GM12878 (cell line): ENCODE measurements around the gene SEMA5A. TPM values are rescaled to one million over a fixed set of nuclear protein-coding genes. Genes with fewer than 3 reads are reported as not detected.

Experiments used
- ATAC-seq: fragments of 200-7000 bp; cut with Tn5 transposase; 3 replicates; pipeline ENCODE4 v1.9.1; 2020; ENCODE audit warnings: mild to moderate bottlenecking, moderate library complexity
- BruUV-seq: library from RNA; stranded (reverse); fragments of 400-500 nt; replicated peaks from 2 replicates; lab custom pipeline; 2021; lab: Mats Ljungman, UMichigan
- CTCF ChIA-PET: fragments of 300-600 bp; sonication (Branson Sonifier 250); formaldehyde crosslinking; extraction: SDS; loops from one replicate; lab custom pipeline; 2021; ENCODE audit warnings: inconsistent platforms; lab: Yijun Ruan, JAX
- POLR2A ChIA-PET: fragments of 350-600 bp; formaldehyde crosslinking; extraction: SDS; loops from one replicate; lab custom pipeline; 2021; ENCODE audit warnings: inconsistent platforms; lab: Charles Lee
- RAD21 ChIA-PET: fragments of 300-600 bp; sonication (Branson Sonifier 250); formaldehyde crosslinking; loops from one replicate; lab custom pipeline; 2023; ENCODE audit warnings: antibody characterized with exemption; ENCODE audit not compliant: unreplicated experiment; lab: Charles Lee
- SMC1A ChIA-PET: fragments of 300-600 bp; sonication (Branson Sonifier 250); formaldehyde crosslinking; loops from one replicate; lab custom pipeline; 2023; ENCODE audit not compliant: unreplicated experiment, uncharacterized antibody; lab: Charles Lee
- DNase-seq: peaks from one replicate; pipeline ENCODE4 v3.0.0-alpha.2; 2011; ENCODE audit warnings: low read depth, low spot score
- FAIRE-seq: peaks from 3 replicates; lab custom pipeline; 2011; peaks lifted over from hg19 to GRCh38; lab: Jason Lieb, UNC
- H2AFZ ChIP-seq: 2 replicates; pipeline ENCODE4 v1.6.0; 2011; ENCODE audit warnings: low read depth, low read length, control low read depth; ENCODE audit not compliant: control insufficient read depth
- H3K27ac ChIP-seq: 2 replicates; pipeline ENCODE4 v1.5.1; 2011; ENCODE audit warnings: control low read depth; ENCODE audit not compliant: control insufficient read depth, insufficient read depth
- H3K27me3 ChIP-seq, 2 experiments: replicated peaks in 1 of 2; 2 replicates each; pipeline versions ENCODE4 v1.6.0 to v1.6.1; 2011; ENCODE audit warnings: low read length in 1 of 2; ENCODE audit not compliant: control insufficient read depth in 2 of 2, insufficient read depth in 2 of 2
- H3K36me3 ChIP-seq, 2 experiments: 2 replicates each; pipeline ENCODE4 v1.5.1; 2011; ENCODE audit warnings: low read length in 1 of 2; ENCODE audit not compliant: control insufficient read depth in 2 of 2, insufficient read depth in 2 of 2
- H3K4me1 ChIP-seq: 2 replicates; pipeline ENCODE4 v1.6.1; 2011; ENCODE audit warnings: mild to moderate bottlenecking, low read length, moderate library complexity, mixed read lengths; ENCODE audit not compliant: control insufficient read depth, insufficient read depth
- H3K4me2 ChIP-seq: 2 replicates; pipeline ENCODE4 v1.6.0; 2011; ENCODE audit warnings: control low read depth; ENCODE audit not compliant: control insufficient read depth, insufficient read depth
- H3K4me3 ChIP-seq: fragments of 200-600 bp; sonication (generic); 2 replicates; pipeline ENCODE4 v1.5.1; 2016
- H3K79me2 ChIP-seq: 2 replicates; pipeline ENCODE4 v1.6.0; 2011; ENCODE audit warnings: low read length; ENCODE audit not compliant: control insufficient read depth, insufficient read depth
- H3K9ac ChIP-seq: 2 replicates; pipeline ENCODE4 v1.8.0; 2011; ENCODE audit warnings: low read length, control low read depth, mixed read lengths; ENCODE audit not compliant: control insufficient read depth, insufficient read depth
- H3K9me3 ChIP-seq: replicated peaks from 3 replicates; pipeline ENCODE4 v1.5.1; 2011; ENCODE audit warnings: mild to moderate bottlenecking, low read length; ENCODE audit not compliant: control insufficient read depth, insufficient read depth
- H4K20me1 ChIP-seq: 2 replicates; pipeline ENCODE4 v1.6.0; 2011; ENCODE audit not compliant: control insufficient read depth, insufficient read depth
- ATF7 ChIP-seq: fragments of 450-650 bp; IDR thresholded peaks from 2 replicates; pipeline ENCODE4 v1.6.1; 2016; ENCODE audit warnings: low read depth, mild to moderate bottlenecking
- CEBPB ChIP-seq, 2 experiments: fragments of 150-350 bp in 1 of 2; IDR thresholded peaks; 2 replicates each; pipeline ENCODE4 v1.6.1; 2012 to 2014; ENCODE audit warnings: low read depth in 2 of 2, low read length in 2 of 2, borderline replicate concordance in 1 of 2, inconsistent platforms in 1 of 2
- FOXK2 ChIP-seq: fragments of 450-650 bp; IDR thresholded peaks from 2 replicates; pipeline ENCODE4 v1.6.1; 2017; ENCODE audit warnings: mild to moderate bottlenecking, moderate library complexity
- FOXM1 ChIP-seq: IDR thresholded peaks from 2 replicates; pipeline ENCODE4 v1.6.1; 2012; ENCODE audit warnings: low read depth, mild to moderate bottlenecking, inconsistent platforms, low read length, moderate library complexity
- HCFC1 ChIP-seq: fragments of 150-350 bp; IDR thresholded peaks from 2 replicates; pipeline ENCODE4 v1.6.1; 2014; ENCODE audit warnings: low read length
- NBN ChIP-seq: fragments of 450-650 bp; IDR thresholded peaks from 2 replicates; pipeline ENCODE4 v1.6.1; 2016
- NR2C2 ChIP-seq: IDR thresholded peaks from 2 replicates; pipeline ENCODE4 v1.6.1; 2011; ENCODE audit warnings: borderline replicate concordance, low read depth; ENCODE audit not compliant: control insufficient read depth, insufficient read length
- PAX5 ChIP-seq: IDR thresholded peaks from 2 replicates; pipeline ENCODE4 v1.6.1; 2011; ENCODE audit warnings: low read depth, low read length, borderline replicate concordance
- RCOR1 ChIP-seq: conservative IDR thresholded peaks from 2 replicates; pipeline ENCODE4 v1.6.1; 2012; ENCODE audit warnings: low read depth, low read length, improper control_type of control experiment
- RELB ChIP-seq: fragments of 450-650 bp; IDR thresholded peaks from 2 replicates; pipeline ENCODE4 v1.6.1; 2017; ENCODE audit warnings: low read depth, mild to moderate bottlenecking, moderate library complexity
- SMAD5 ChIP-seq: IDR thresholded peaks from 2 replicates; pipeline ENCODE4 v1.6.1; 2016; ENCODE audit warnings: antibody characterized with exemption, low read depth
- TBL1XR1 ChIP-seq: IDR thresholded peaks from 2 replicates; pipeline ENCODE4 v1.6.1; 2012; ENCODE audit warnings: low read depth, low read length, improper control_type of control experiment
- ZBED1 ChIP-seq: IDR thresholded peaks from 2 replicates; pipeline ENCODE4 v1.6.1; 2016; ENCODE audit warnings: borderline replicate concordance
- ZNF687 ChIP-seq: fragments of 450-650 bp; IDR thresholded peaks from 2 replicates; pipeline ENCODE4 v1.6.1; 2017; ENCODE audit warnings: mild to moderate bottlenecking, moderate library complexity
- WGBS: methylation state at CpG from one replicate; pipeline ENCODE4 v1.1.6; 2016; ENCODE audit warnings: low lambda C conversion rate; ENCODE audit not compliant: insufficient replicate concordance, insufficient coverage; ENCODE audit errors: missing lambda C conversion rate; 5-methylcytosine and 5-hydroxymethylcytosine counted together
- in situ Hi-C: fragments of 300-500 bp; cut with MboI; formaldehyde crosslinking; loops from 9 replicates; pipeline ENCODE4 v1.14.3; 2018; ENCODE audit warnings: mixed read lengths
- intact Hi-C: fragments of 100-400 bp; cut with micrococcal nuclease; formaldehyde crosslinking; loops from one replicate; pipeline ENCODE4 v1.14.2; 2022; ENCODE audit not compliant: unreplicated experiment
- polyA plus RNA-seq, 11 experiments: library from polyadenylated mRNA; depleted of rRNA in 4 of 11; unstranded in 6 of 11; stranded (reverse) in 5 of 11; fragments of >200 nt; fragmentation: Nextera tagmentation in 4 of 11; fragmentation: Illumina TruSeq in 1 of 11; extraction: Ambion mirVana in 4 of 11; extraction: Trizol in 1 of 11; gene quantifications; 1 replicate in 1 of 11; 2 replicates in 10 of 11; pipeline versions ENCODE4 v1.2.1 to v1.2.3, GENCODE V29; 2011 to 2016; ENCODE audit warnings: inconsistent platforms in 2 of 11, missing spikeins in 2 of 11, low read depth in 1 of 11
- total RNA-seq, 4 experiments: library from RNA; depleted of rRNA in 3 of 4; stranded (reverse); fragments of >200 nt in 3 of 4; fragmentation: Illumina TruSeq in 1 of 4; extraction: Trizol in 1 of 4; gene quantifications; 2 replicates each; pipeline versions ENCODE4 v1.2.1 to v1.2.3, GENCODE V29; 2013 to 2021

The SEMA5A gene
- total and polyA plus RNA-seq, 10 of the 15 experiments (the other 5 are each of a cell fraction or from before 2014, with no cell fraction given): 0.03 to 2.4 (median 0.09) TPM; not detected in 1

- H3K9ac ChIP-seq: no peak overlapping the region
- FAIRE-seq: no peak
- no peak overlapping the region for H2AFZ ChIP-seq
- H3K4me2 ChIP-seq: no peak overlapping the region
- H3K9me3 ChIP-seq: no peaks in the 10 kb centered on the region
- in situ Hi-C loops: no loop called here
- no peaks in the 10 kb centered on the region for H3K79me2 ChIP-seq
- 0% methylated on average over 2 of the region's 2 CpGs for WGBS
- intact Hi-C loops: no loop called here
- RAD21 ChIA-PET: no interaction called here
- no peaks in the 10 kb centered on the region for H3K4me1 ChIP-seq
- H3K36me3 ChIP-seq: no peaks in the 10 kb centered on the region
- no peak for TF ChIP-seq HCFC1
- TF ChIP-seq ZBED1: no peak
- no peak for TF ChIP-seq ZNF687
- no TSS peak for BruUV-seq
- CTCF ChIA-PET: no interaction called here
- SMC1A ChIA-PET: interaction anchor here (1.7 kb wide), 1 partner anchor 17 kb away, joined by 6 read pairs; no protein-coding TSS in a partner anchor
- no peaks in the 10 kb centered on the region for H4K20me1 ChIP-seq
- H3K27me3 ChIP-seq: no peaks in the 10 kb centered on the region
- no peak for DNase-seq
- H3K4me3 ChIP-seq: no peak overlapping the region
- POLR2A ChIA-PET: no interaction called here
- H3K27ac ChIP-seq: no peak overlapping the region
- ATAC-seq: no peak
Observed at GRCh38 chr5:9045946-9046345, 499.9 kb downstream of the SEMA5A start.

- Histone ChIP-seq H3K27me3 (no peaks in the 10 kb centered on the region), H4K20me1 (no peaks in the 10 kb centered on the region), H3K79me2 (no peaks in the 10 kb centered on the region), H3K9me3 (no peaks in the 10 kb centered on the region), H3K4me2 (no peak overlapping the region), H3K36me3 (no peaks in the 10 kb centered on the region), H3K4me3 (no peak overlapping the region), H3K27ac (no peak overlapping the region), H3K4me1 (no peaks in the 10 kb centered on the region), H3K9ac (no peak overlapping the region), H2AFZ (no peak overlapping the region)
- ChIA-PET SMC1A (no interaction called here), CTCF (no interaction called here), POLR2A (no interaction called here), RAD21 (no interaction called here)
- no peak for DNase-seq
- BruUV-seq: no TSS peak
- in situ Hi-C loops: no loop called here
- no peak for FAIRE-seq
- intact Hi-C loops: no loop called here
- ATAC-seq: no peak
- TF ChIP-seq NBN (no peak), NR2C2 (no peak), CEBPB (IDR thresholded peaks at IDR 0.05; ENCODE audit: borderline replicate concordance in 1 of 2, low read depth in 2 of 2, low read length in 2 of 2) (no peak), FOXM1 (no peak), RCOR1 (no peak), FOXK2 (no peak), TBL1XR1 (no peak), RELB (no peak), PAX5 (no peak), SMAD5 (no peak), ATF7 (no peak)
- WGBS: 94% methylated on average over 1 of the region's 1 CpG
Observed at GRCh38 chr5:9042241-9042640, 503.6 kb downstream of the SEMA5A start.
